B cell (primary cell): ENCODE measurements around the gene VGLL2. TPM values are rescaled to one million over a fixed set of nuclear protein-coding genes. Genes with fewer than 3 reads are reported as not detected.
"Not testable (repeated sequence)": the region's sequence is repeated elsewhere in the genome, so short reads cannot be mapped to it uniquely, and the experiment has no call there.

Experiments
- ATAC-seq: fragments of 200-7000 bp; cut with Tn5 transposase; one replicate; pipeline ENCODE4 v1.10.0; 2021; ENCODE audit warnings: low read depth, mild to moderate bottlenecking, moderate number of reproducible peaks, moderate library complexity
- CTCF ChIA-PET: fragments of 350-600 bp; sonication (Branson Sonifier 250); formaldehyde crosslinking; loops from one replicate; lab custom pipeline; 2021; ENCODE audit warnings: antibody characterized with exemption, inconsistent platforms; lab: Charles Lee
- POLR2A ChIA-PET: fragments of 350-600 bp; sonication (Branson Sonifier 250); formaldehyde crosslinking; loops from one replicate; lab custom pipeline; 2021; ENCODE audit warnings: antibody characterized with exemption; lab: Charles Lee
- DNase-seq: peaks from one replicate; pipeline ENCODE4 v3.0.0; 2013
- H2AFZ ChIP-seq: 2 replicates; pipeline ENCODE4 v1.6.1; 2012; ENCODE audit warnings: mild to moderate bottlenecking, low read depth, low read length; ENCODE audit not compliant: insufficient read depth, poor library complexity, severe bottlenecking
- H3K27ac ChIP-seq, 2 donors: 1 replicate in 1 of 2; 2 replicates in 1 of 2; pipeline ENCODE4 v1.5.1; 2012 to 2013; ENCODE audit warnings: low read length in 2 of 2, mild to moderate bottlenecking in 2 of 2, moderate library complexity in 1 of 2
- H3K27me3 ChIP-seq, 4 experiments: fragments of 200-600 bp in 1 of 4; sonication (generic) in 1 of 4; replicated peaks in 1 of 4; 1 replicate in 2 of 4; 2 replicates in 2 of 4; pipeline versions ENCODE4 v1.6.1 to v1.7.0; 2013 to 2016; ENCODE audit warnings: low read length in 3 of 4, mild to moderate bottlenecking in 2 of 4, mixed read lengths in 1 of 4, moderate library complexity in 1 of 4; ENCODE audit not compliant: insufficient read depth in 4 of 4, control insufficient read depth in 3 of 4; ENCODE audit errors: control extremely low read depth in 1 of 4
- H3K36me3 ChIP-seq, 2 experiments: replicated peaks in 1 of 2; 1 replicate in 1 of 2; 2 replicates in 1 of 2; pipeline versions ENCODE4 v1.6.1 to v1.7.1; 2013; ENCODE audit warnings: low read length in 1 of 2; ENCODE audit not compliant: insufficient read depth in 2 of 2, control insufficient read depth in 1 of 2; ENCODE audit errors: control extremely low read depth in 1 of 2, extremely low read depth in 1 of 2
- H3K4me1 ChIP-seq, 2 donors: fragments of 200-600 bp in 1 of 2; sonication (generic) in 1 of 2; 1 replicate in 1 of 2; 2 replicates in 1 of 2; pipeline versions ENCODE4 v1.5.1 to v1.6.1; 2013 to 2017; ENCODE audit warnings: low read length in 2 of 2; ENCODE audit not compliant: control insufficient read depth in 2 of 2, insufficient read depth in 2 of 2
- H3K4me2 ChIP-seq: replicated peaks from 2 replicates; pipeline ENCODE3; 2012; ENCODE audit warnings: mild to moderate bottlenecking, low read depth, low read length; ENCODE audit not compliant: poor library complexity, severe bottlenecking
- H3K4me3 ChIP-seq, 5 experiments: fragments of 200-600 bp in 1 of 5; sonication (generic) in 1 of 5; 1 replicate in 3 of 5; 2 replicates in 2 of 5; pipeline versions ENCODE4 v1.5.1 to v1.7.0; 2011 to 2016; ENCODE audit warnings: low read length in 4 of 5, mild to moderate bottlenecking in 4 of 5, low read depth in 2 of 5, control low read depth in 1 of 5, moderate library complexity in 1 of 5; ENCODE audit not compliant: insufficient read depth in 1 of 5; ENCODE audit errors: control extremely low read depth in 1 of 5, extremely low read depth in 1 of 5
- H3K79me2 ChIP-seq: fragments of 200-600 bp; sonication (generic); one replicate; pipeline ENCODE4 v1.6.0; 2016; ENCODE audit warnings: low read length; ENCODE audit not compliant: control insufficient read depth, insufficient read depth
- H3K9ac ChIP-seq: fragments of 200-600 bp; sonication (generic); 2 replicates; pipeline ENCODE4 v1.6.1; 2017; ENCODE audit warnings: mild to moderate bottlenecking, low read length, moderate library complexity
- H3K9me3 ChIP-seq, 3 donors: one replicate each; pipeline versions ENCODE4 v1.6.1 to v1.7.1; 2013; ENCODE audit warnings: low read length in 2 of 3; ENCODE audit not compliant: control insufficient read depth in 2 of 3, insufficient read depth in 1 of 3; ENCODE audit errors: control extremely low read depth in 1 of 3
- H4K20me1 ChIP-seq: 2 replicates; pipeline ENCODE4 v1.6.0; 2012; ENCODE audit warnings: mild to moderate bottlenecking, low read length; ENCODE audit not compliant: insufficient read depth, control insufficient read depth, poor library complexity, severe bottlenecking
- H3K27ac Mint-ChIP-seq: one replicate; pipeline ENCODE4 v1.8.0; 2021; ENCODE audit warnings: mixed read lengths
- H3K27me3 Mint-ChIP-seq: one replicate; pipeline ENCODE4 v1.8.0; 2021; ENCODE audit warnings: mixed read lengths
- H3K4me1 Mint-ChIP-seq: one replicate; pipeline ENCODE4 v1.8.0; 2021; ENCODE audit warnings: mixed read lengths
- H3K4me3 Mint-ChIP-seq: one replicate; pipeline ENCODE4 v1.8.0; 2021; ENCODE audit warnings: mixed read lengths
- H3K9me3 Mint-ChIP-seq: one replicate; pipeline ENCODE4 v1.8.0; 2022; ENCODE audit warnings: mixed read lengths; ENCODE audit not compliant: insufficient read depth
- WGBS: methylation state at CpG from one replicate; pipeline ENCODE4 v1.1.5; 2013; ENCODE audit warnings: missing lambda C conversion rate; ENCODE audit not compliant: insufficient coverage; 5-methylcytosine and 5-hydroxymethylcytosine counted together
- intact Hi-C: fragments of 100-400 bp; cut with micrococcal nuclease; formaldehyde crosslinking; loops from one replicate; pipeline ENCODE4 v1.10.0; 2022
- polyA plus RNA-seq: library from polyadenylated mRNA; depleted of rRNA; stranded (reverse); fragments of >200 nt; gene quantifications from 2 replicates; pipeline ENCODE4 v1.2.3, GENCODE V29; 2012
- total RNA-seq, 2 donors: library from RNA; stranded (reverse); fragments of 120-200 nt in 1 of 2; gene quantifications; 1 replicate in 1 of 2; 2 replicates in 1 of 2; pipeline versions ENCODE4 v1.2.3 to v1.2.4, GENCODE V29; 2013 to 2022
- TF ChIP-seq, protein P1 (sequence below): fragments of 200-600 bp; IDR thresholded peaks from one replicate; pipeline ENCODE4 v1.8.0; 2022; ENCODE audit warnings: antibody characterized with exemption, mild to moderate bottlenecking

VGLL2 gene
- total and polyA plus RNA-seq, 2 donors (not counting 1 experiment from before 2014, with no cell fraction given) = not detected

DNA sequence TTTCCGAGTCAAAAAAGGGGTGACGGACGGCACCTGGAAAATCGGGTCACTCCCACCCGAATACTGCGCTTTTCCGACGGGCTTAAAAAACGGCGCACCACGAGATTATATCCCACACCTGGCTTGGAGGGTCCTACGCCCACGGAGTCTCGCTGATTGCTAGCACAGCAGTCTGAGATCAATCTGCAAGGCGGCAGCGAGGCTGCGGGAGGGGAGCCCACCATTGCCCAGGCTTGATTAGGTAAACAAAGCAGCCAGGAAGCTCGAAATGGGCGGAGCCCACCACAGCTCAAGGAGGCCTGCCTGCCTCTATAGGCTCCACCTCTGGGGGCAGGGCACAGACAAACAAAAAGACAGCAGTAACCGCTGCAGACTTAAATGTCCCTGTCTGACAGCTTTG lies 20.4 kb upstream of the VGLL2 start:
- H3K9me3 ChIP-seq, H3K27ac Mint-ChIP-seq, H3K4me3 ChIP-seq, H3K27ac ChIP-seq, H4K20me1 ChIP-seq, DNase-seq, intact Hi-C loops, H3K36me3 ChIP-seq, H3K4me2 ChIP-seq, H3K9me3 Mint-ChIP-seq, H3K27me3 ChIP-seq, H3K4me1 ChIP-seq, H3K79me2 ChIP-seq, H3K9ac ChIP-seq, POLR2A ChIA-PET, ATAC-seq, H3K4me3 Mint-ChIP-seq, CTCF ChIA-PET, H3K27me3 Mint-ChIP-seq, H3K4me1 Mint-ChIP-seq, H2AFZ ChIP-seq: not testable (repeated sequence)
- 98% methylated on average over 11 of the region's 20 CpGs for WGBS

DNA sequence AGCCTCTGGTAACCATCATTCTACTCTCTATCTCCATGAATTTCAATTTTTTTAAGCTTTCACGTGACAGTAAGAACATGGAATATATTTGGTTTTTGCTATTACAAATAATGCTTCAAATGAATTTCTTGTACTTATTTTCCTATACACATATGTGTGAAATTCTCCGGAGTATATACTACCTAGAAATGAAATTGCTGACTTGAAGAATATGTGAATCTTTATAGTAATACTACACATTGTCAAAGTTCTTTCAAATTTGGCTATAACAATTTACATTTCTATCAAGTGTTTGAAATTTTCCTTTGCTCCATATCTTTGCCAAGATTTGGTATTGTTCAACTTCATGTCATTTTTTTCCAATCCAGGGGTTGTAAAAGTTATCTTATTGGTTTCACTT lies 11.6 kb upstream of the VGLL2 start:
- H3K4me1 ChIP-seq = no peaks in the 10 kb centered on the region
- TF ChIP-seq, protein P1, sequence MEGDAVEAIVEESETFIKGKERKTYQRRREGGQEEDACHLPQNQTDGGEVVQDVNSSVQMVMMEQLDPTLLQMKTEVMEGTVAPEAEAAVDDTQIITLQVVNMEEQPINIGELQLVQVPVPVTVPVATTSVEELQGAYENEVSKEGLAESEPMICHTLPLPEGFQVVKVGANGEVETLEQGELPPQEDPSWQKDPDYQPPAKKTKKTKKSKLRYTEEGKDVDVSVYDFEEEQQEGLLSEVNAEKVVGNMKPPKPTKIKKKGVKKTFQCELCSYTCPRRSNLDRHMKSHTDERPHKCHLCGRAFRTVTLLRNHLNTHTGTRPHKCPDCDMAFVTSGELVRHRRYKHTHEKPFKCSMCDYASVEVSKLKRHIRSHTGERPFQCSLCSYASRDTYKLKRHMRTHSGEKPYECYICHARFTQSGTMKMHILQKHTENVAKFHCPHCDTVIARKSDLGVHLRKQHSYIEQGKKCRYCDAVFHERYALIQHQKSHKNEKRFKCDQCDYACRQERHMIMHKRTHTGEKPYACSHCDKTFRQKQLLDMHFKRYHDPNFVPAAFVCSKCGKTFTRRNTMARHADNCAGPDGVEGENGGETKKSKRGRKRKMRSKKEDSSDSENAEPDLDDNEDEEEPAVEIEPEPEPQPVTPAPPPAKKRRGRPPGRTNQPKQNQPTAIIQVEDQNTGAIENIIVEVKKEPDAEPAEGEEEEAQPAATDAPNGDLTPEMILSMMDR = no peak
- WGBS = no CpG with 5 or more reads among the region's 2 CpGs
- intact Hi-C loops = no loop called here
- H3K79me2 ChIP-seq = no peaks in the 10 kb centered on the region
- Mint-ChIP-seq H3K27me3 (no peaks in the 10 kb centered on the region), H3K4me3 (no peak overlapping the region), H3K4me1 (no peaks in the 10 kb centered on the region), H3K9me3 (peaks cover 2% of the 10 kb centered on the region), H3K27ac (no peak overlapping the region)
- H3K27me3 ChIP-seq = no peaks in the 10 kb centered on the region
- ATAC-seq (no peak), DNase-seq (no peak)
- H3K9ac ChIP-seq = no peak overlapping the region
- ChIA-PET CTCF (interaction anchor here (0.6 kb wide), 1 partner anchor 139 kb away, joined by 4 read pairs; no protein-coding TSS in a partner anchor), POLR2A (no interaction called here)
- no peak overlapping the region for H3K27ac ChIP-seq
- no peak overlapping the region for H3K4me3 ChIP-seq
- H2AFZ ChIP-seq = no peak overlapping the region
- no peak overlapping the region for H3K4me2 ChIP-seq
- H3K9me3 ChIP-seq = no peaks in the 10 kb centered on the region
- H4K20me1 ChIP-seq = no peaks in the 10 kb centered on the region
- no peaks in the 10 kb centered on the region for H3K36me3 ChIP-seq
